LNCAP (cell line): ENCODE measurements around the gene MYL5.

Experiments used
- TF ChIP-seq, protein P1 (sequence below): fragments of 450-650 bp; IDR thresholded peaks from 2 replicates; pipeline ENCODE4 v1.5.1; 2017; ENCODE audit warnings: mild to moderate bottlenecking

The MYL5 gene

GRCh38 chr4:657834-658667 is 16.3 kb upstream of the MYL5 start:
- TF ChIP-seq, protein P1, sequence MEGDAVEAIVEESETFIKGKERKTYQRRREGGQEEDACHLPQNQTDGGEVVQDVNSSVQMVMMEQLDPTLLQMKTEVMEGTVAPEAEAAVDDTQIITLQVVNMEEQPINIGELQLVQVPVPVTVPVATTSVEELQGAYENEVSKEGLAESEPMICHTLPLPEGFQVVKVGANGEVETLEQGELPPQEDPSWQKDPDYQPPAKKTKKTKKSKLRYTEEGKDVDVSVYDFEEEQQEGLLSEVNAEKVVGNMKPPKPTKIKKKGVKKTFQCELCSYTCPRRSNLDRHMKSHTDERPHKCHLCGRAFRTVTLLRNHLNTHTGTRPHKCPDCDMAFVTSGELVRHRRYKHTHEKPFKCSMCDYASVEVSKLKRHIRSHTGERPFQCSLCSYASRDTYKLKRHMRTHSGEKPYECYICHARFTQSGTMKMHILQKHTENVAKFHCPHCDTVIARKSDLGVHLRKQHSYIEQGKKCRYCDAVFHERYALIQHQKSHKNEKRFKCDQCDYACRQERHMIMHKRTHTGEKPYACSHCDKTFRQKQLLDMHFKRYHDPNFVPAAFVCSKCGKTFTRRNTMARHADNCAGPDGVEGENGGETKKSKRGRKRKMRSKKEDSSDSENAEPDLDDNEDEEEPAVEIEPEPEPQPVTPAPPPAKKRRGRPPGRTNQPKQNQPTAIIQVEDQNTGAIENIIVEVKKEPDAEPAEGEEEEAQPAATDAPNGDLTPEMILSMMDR, result no peak

- TF ChIP-seq, protein P1, result no peak
Observed at GRCh38 chr4:658681-659667, 15.4 kb upstream of the MYL5 start.

- TF ChIP-seq, protein P1, result no peak
Observed at GRCh38 chr4:659851-660250, 14.5 kb upstream of the MYL5 start.

DNA sequence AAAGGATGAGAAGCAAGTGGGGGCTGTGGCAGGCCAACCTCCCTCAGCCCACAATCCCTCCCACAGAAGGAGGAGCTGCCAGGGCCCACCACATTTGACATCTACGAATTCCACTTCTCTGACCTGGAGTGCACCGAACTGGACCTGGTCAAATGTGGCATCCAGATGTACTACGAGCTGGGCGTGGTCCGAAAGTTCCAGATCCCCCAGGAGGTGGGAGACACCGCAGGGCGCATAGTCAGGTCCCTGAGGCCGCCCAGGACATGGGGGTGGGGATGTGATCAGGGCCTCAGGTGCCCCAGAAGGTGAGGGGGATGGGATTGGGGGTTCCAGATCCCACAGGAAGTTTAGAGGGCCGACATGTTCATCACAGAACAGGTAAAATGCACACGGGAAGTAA is 13.9 kb upstream of the MYL5 start:
- TF ChIP-seq, protein P1, result no peak

- TF ChIP-seq, protein P1, result no peak
Observed at GRCh38 chr4:661231-661630, 13.1 kb upstream of the MYL5 start.

- TF ChIP-seq, protein P1, result no peak
Observed at GRCh38 chr4:661881-662761, 12.2 kb upstream of the MYL5 start.

GRCh38 chr4:663046-663437 is 11.3 kb upstream of the MYL5 start:
- TF ChIP-seq, protein P1, result no peak
